IPS-15b (cell line): Measurements from ENCODE around the gene KIF9.
"Not testable (repeated sequence)": the region's sequence is repeated elsewhere in the genome, so short reads cannot be mapped to it uniquely, and the experiment has no call there.

Source experiments
- H3K27me3 ChIP-seq: one replicate; pipeline ENCODE4 v1.6.1; 2013; ENCODE audit warnings: low read length; ENCODE audit not compliant: control insufficient read depth, insufficient read depth
- H3K36me3 ChIP-seq: one replicate; pipeline ENCODE4 v1.6.1; 2013; ENCODE audit warnings: low read length; ENCODE audit not compliant: control insufficient read depth, insufficient read depth
- H3K4me1 ChIP-seq: one replicate; pipeline ENCODE4 v1.6.1; 2013; ENCODE audit warnings: mild to moderate bottlenecking, low read length; ENCODE audit not compliant: control insufficient read depth, insufficient read depth
- H3K4me3 ChIP-seq: one replicate; pipeline ENCODE4 v1.5.1; 2013; ENCODE audit warnings: low read depth, low read length
- H3K9ac ChIP-seq: one replicate; pipeline ENCODE4 v1.6.1; 2013; ENCODE audit warnings: low read depth, mild to moderate bottlenecking, low read length
- H3K9me3 ChIP-seq: one replicate; pipeline ENCODE4 v1.6.1; 2013; ENCODE audit warnings: mild to moderate bottlenecking, low read length; ENCODE audit not compliant: control insufficient read depth, insufficient read depth

Gene KIF9

DNA sequence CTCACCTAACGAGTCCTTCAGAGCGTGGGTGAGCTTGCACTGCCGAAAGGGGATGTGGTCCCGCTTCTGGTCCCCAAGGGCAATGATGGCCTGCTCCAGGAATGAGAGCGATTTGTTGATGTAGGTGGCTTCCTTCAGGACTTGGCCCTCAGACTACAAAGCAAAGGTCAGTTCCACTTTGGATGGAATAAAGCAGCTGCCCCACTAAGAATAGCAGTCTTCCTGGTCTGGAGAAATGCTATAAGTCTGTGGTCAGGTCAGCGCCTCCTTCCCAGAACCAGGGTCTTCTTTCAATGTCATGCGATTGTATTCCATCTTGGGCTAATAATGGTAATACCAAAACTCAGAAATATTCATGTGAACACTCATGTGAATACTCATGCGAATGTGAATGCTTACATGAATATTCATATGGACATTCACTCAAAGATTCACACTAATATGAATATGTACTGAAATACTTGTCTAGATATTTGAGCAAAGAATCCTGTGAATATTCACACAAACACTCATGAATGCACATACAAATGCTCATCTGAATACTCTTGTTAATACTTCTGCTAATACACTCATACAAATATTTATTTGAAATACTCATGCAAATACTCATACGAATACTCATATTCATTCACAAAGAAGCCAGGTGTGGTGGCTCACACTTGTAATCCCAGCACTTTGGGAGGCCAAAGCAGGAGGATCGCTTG is 16.7 kb downstream of the KIF9 start:
- H3K9me3 ChIP-seq, result no peaks in the 10 kb centered on the region
- no peak overlapping the region for H3K9ac ChIP-seq
- H3K4me3 ChIP-seq, result no peak overlapping the region
- no peaks in the 10 kb centered on the region for H3K36me3 ChIP-seq
- H3K4me1 ChIP-seq, result no peaks in the 10 kb centered on the region
- no peaks in the 10 kb centered on the region for H3K27me3 ChIP-seq

DNA sequence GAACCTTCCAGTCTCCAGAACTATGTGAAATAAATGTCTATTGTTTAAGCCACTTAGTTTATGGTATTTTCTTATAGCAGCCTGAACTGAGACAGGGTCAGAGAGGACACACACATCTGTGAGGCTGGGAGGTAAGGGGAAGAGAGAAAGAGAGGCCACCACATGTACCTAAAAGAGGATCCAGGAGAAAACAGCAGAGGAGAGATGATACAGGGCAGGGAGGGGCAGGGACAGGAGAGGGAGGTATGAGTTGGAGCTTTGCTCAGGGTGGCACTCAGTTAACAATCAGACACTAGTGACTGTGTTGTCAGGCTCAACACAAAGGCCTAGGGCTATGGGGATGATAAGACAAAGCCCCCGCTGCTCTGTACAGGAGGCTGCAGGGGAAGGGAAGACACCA is 17.6 kb downstream of the KIF9 start:
- H3K36me3 ChIP-seq, result no peaks in the 10 kb centered on the region
- H3K9me3 ChIP-seq, result no peaks in the 10 kb centered on the region
- H3K4me1 ChIP-seq, result peaks cover 3% of the 10 kb centered on the region
- no peak overlapping the region for H3K4me3 ChIP-seq
- H3K9ac ChIP-seq, result no peak overlapping the region
- no peaks in the 10 kb centered on the region for H3K27me3 ChIP-seq

DNA sequence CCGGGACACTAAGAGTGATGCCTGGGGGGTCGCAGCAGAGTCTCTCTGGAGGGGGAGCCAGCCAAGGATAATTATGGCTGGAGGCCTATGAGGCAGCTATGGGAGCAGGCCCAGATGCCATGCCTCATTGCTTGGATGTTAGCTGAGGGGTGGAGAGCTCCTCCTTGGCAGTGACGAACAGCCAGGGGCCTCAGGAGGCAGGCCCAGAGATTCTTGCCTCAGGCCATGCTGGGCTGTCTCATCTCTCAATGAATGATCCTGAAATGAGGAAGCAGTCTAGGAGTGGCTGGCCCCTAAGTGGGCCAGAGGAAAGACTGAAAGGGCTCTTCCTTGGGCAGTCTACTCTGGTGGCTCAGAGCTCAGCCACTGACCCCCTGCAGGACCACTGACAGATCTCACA is 21.3 kb downstream of the KIF9 start:
- no peaks in the 10 kb centered on the region for H3K36me3 ChIP-seq
- H3K9me3 ChIP-seq, result no peaks in the 10 kb centered on the region
- H3K4me1 ChIP-seq, result peaks cover 12% of the 10 kb centered on the region
- no peak overlapping the region for H3K4me3 ChIP-seq
- H3K27me3 ChIP-seq, result no peaks in the 10 kb centered on the region
- H3K9ac ChIP-seq, result no peak overlapping the region

DNA sequence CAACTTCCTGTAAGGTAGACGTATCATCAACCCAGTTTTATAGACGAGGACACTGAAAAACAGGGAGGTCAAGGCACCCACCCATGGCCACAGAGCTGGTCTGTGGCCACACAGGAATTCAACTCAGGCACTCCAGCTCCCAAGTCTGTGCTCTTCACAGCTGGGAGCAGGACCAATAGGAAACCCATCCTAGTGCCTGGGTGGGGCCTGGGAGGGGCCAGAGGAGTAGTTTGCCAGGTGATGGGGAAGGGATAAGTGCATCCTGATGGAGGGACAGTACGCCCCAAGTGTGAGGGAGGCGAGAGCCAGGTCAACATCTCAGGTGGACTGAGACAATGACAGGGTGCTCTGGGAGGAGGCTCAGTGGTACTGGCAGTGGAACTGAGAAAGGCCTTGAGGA is 22.0 kb downstream of the KIF9 start:
- no peaks in the 10 kb centered on the region for H3K9me3 ChIP-seq
- H3K27me3 ChIP-seq, result no peaks in the 10 kb centered on the region
- peaks cover 12% of the 10 kb centered on the region for H3K4me1 ChIP-seq

DNA sequence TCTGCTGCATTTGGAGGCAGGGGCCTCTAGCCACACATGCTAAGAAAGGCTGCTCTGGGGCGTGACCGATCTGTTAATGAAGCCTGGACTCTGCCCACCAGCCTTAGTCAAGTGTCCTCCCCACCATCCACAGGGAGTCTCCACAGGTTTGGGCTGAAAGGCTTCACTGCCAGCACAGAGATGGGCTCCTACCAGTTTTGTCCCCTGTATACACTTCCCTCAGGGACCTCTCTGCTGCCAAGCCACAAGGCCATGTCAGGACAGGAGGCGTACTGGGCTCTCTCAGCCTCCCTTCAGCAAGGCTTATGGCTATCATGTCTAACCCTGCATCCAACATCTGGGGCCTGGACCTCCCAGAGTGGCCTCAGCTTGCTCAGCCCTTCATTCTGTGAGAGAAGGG is 23.5 kb downstream of the KIF9 start:
- Histone ChIP-seq H3K9ac (peak overlapping the region; percentile 28), H3K9me3 (no peaks in the 10 kb centered on the region), H3K36me3 (no peaks in the 10 kb centered on the region), H3K4me1 (peaks cover 12% of the 10 kb centered on the region), H3K27me3 (no peaks in the 10 kb centered on the region), H3K4me3 (no peak overlapping the region)

More for the DNA sequence above, 22.0 kb downstream of the KIF9 start:
- H3K36me3 ChIP-seq, result no peaks in the 10 kb centered on the region
- no peak overlapping the region for H3K9ac ChIP-seq
- H3K4me3 ChIP-seq, result no peak overlapping the region

DNA sequence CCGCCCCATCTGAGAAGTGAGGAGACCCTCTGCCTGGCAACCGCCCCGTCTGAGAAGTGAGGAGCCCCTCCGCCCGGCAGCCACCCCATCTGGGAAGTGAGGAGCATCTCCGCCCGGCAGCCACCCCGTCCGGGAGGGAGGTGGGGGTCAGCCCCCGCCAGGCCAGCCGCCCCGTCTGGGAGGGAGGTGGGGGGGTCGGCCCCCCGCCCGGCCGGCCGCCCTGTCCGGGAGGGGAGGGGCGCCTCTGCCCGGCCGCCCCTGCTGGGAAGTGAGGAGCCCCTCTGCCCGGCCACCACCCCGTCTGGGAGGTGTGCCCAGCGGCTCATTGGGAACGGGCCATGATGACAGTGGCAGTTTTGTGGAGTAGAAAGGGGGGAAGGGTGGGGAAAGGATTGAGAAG is 26.3 kb downstream of the KIF9 start:
- H3K9me3 ChIP-seq, H3K27me3 ChIP-seq, H3K36me3 ChIP-seq, H3K9ac ChIP-seq, H3K4me3 ChIP-seq: not testable (repeated sequence)
- H3K4me1 ChIP-seq, result peaks cover 12% of the 10 kb centered on the region

DNA sequence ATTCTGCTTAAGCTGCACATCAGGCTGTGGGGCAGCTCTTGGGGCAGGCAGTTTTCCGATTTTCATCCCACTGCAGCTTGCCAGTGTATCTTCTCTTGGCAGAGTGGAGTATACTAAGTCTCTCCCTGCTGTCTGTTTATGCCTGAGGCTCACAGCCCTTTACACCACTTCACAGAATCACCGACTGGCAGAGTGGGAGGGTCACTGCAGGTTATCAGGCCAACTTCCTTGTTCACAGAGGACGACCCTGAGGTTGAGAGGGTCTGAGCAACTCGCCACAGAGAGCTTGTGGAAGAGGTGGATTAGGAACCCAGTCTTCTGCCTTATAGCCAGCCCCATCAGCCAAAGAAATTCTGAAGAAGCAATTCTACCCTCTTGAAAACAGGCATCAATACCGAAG is 30.9 kb downstream of the KIF9 start:
- Histone ChIP-seq H3K9me3 (no peaks in the 10 kb centered on the region), H3K9ac (no peak overlapping the region), H3K36me3 (no peaks in the 10 kb centered on the region), H3K4me1 (no peaks in the 10 kb centered on the region), H3K4me3 (no peak overlapping the region), H3K27me3 (no peaks in the 10 kb centered on the region)

DNA sequence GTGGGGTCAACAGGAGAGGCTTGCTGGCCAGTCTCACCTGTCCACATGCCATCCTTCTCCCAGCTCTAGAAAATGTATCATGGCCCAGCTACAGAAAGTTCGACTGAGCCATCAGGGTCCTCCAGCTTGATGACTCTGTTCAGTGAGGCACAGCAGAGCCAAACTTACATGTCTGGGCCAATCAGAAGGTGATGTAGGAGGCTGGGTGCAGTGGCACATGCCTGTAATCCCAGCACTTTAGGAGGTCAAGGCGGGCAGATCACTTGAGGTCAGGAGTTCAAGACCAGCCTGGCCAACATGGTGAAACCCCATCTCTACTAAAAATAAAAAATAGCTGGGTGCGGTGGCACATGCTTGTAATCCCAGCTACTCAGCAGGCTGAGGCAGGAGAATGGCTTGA is 31.5 kb downstream of the KIF9 start:
- H3K27me3 ChIP-seq, H3K36me3 ChIP-seq, H3K9ac ChIP-seq, H3K4me3 ChIP-seq, H3K9me3 ChIP-seq, H3K4me1 ChIP-seq: not testable (repeated sequence)

DNA sequence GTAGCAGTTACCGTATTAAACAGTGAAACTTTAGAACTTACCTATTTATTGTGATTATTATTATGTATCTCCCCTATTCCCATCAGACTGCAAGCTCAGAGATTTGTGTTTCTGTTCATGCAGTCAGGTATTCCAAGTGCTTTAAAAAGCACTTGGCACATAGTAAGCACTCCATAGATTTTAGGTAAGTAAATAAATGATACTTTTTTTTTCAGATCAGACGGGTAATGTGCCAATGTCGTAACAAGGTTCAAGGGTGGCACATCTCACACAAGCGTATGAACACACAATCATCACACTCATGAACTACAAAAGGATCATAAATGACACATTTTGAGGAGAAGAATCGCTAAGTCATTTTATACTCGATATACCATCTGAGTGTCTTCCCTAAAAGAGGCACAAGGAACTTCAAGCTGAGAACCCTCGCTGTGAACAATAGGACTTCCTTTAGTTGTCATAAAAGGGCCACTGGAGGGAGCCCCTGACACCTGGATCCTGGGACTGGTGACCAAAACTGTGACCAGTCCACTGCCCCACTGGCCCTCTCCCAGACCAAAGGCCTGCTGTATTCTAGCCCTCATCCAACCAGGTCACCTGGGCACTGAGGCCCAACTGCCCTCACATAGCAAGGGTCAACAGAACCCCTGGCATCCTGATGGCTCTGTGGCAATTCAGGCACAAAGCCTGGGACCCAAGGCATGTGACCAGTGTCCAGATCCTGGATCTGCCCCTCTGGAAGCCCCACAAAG is 32.1 kb downstream of the KIF9 start:
- Histone ChIP-seq H3K36me3 (no peaks in the 10 kb centered on the region), H3K4me1 (no peaks in the 10 kb centered on the region), H3K4me3 (no peak overlapping the region), H3K9me3 (no peaks in the 10 kb centered on the region), H3K9ac (no peak overlapping the region), H3K27me3 (no peaks in the 10 kb centered on the region)

DNA sequence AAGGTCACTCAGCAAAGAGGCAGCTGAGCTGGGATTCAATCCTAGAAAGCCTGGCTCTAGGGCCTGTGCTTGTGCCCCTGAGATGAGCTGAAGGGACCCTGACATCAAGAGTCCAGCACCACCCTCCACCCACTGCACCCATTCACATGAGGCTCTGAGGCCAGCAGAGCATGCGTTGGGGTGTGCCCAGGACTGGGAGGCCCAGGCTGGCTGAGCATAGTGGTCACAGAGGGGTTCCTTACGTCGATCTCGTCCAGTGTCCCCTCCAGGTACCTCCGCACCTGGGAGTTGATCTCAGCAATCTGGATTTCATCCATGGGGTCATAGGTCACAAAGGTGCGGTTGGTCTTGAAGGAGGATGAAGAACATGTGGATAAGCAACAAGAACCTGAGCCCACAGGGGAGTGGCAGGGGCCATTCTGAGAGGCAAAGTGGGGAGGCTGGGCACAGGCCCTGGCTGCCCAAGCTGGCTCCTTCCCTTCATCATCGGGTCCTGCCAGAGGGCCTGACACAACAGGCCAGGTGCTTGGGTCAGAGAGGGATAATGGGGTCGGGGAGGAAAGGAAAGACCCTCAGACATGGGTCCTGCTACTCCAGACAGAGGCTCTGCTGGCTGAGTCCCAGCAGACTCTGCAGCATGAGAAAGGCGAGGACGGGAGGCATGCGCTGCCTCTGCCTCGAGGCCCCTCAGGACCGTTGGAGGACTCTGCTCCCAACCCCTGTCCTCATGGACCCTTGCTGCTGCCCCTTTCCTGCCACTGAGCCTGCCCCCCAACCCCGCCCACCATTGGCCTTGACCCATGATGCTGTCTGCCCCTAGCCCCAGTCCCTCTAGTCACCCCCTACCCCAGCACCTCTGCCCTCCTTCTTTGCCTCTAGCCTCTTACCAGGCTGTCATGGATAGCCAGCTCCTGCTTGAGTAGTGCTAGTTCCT is 35.2 kb downstream of the KIF9 start:
- Histone ChIP-seq H3K36me3 (no peaks in the 10 kb centered on the region), H3K27me3 (no peaks in the 10 kb centered on the region), H3K9me3 (no peaks in the 10 kb centered on the region), H3K4me1 (no peaks in the 10 kb centered on the region), H3K9ac (no peak overlapping the region), H3K4me3 (no peak overlapping the region)

DNA sequence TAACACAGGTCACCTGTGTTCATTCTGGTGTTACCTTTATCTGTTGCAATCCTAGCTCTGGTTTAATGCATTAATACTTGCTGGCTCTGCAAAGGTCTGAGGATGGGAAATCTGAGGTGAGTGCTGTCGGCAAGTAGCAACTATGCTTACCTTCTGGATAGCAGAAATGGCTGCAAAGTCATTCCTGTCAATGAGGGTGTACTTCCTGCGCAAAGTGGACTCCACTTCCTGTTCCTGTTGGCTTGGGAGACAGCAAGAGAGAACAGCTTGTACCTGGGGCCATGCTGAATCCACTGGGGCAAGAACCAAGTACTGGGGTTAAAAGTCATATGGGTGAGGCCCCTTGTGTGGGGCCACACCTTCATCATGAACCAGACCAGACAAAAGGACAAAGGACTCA is 37.3 kb downstream of the KIF9 start:
- H3K4me3 ChIP-seq, result no peak overlapping the region
- no peaks in the 10 kb centered on the region for H3K27me3 ChIP-seq
- H3K36me3 ChIP-seq, result no peaks in the 10 kb centered on the region
- no peak overlapping the region for H3K9ac ChIP-seq
- H3K4me1 ChIP-seq, result no peaks in the 10 kb centered on the region
- H3K9me3 ChIP-seq, result no peaks in the 10 kb centered on the region
